ENCODE data around the gene RUNX2.
A peak's percentile ranks its signal among the peaks of the same experiment; 100 is the strongest.
"Not testable (repeated sequence)": the region's sequence is repeated elsewhere in the genome, so short reads cannot be mapped to it uniquely, and the experiment has no call there.

Gene RUNX2

DNA sequence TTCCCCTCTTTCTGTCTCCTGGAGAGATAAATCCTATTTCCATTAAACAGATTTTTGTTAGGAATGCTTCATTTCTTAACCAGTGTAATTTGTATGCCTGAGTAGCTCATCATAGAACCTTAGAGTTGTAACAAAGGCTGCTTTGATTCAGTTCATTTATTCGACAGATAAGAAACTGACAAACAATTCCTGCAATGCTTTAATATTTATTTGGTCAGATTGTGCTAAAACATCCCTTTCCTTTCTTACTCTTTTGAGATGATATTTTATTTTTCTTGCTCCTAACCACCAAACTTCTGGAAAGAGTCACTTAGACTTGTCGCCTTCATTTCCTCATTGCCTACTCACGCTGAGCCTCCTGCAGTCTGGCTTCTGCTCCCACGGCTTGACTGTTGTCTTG, 138.6 kb downstream of the RUNX2 start (continued):
- TF ChIP-seq, protein P1, sequence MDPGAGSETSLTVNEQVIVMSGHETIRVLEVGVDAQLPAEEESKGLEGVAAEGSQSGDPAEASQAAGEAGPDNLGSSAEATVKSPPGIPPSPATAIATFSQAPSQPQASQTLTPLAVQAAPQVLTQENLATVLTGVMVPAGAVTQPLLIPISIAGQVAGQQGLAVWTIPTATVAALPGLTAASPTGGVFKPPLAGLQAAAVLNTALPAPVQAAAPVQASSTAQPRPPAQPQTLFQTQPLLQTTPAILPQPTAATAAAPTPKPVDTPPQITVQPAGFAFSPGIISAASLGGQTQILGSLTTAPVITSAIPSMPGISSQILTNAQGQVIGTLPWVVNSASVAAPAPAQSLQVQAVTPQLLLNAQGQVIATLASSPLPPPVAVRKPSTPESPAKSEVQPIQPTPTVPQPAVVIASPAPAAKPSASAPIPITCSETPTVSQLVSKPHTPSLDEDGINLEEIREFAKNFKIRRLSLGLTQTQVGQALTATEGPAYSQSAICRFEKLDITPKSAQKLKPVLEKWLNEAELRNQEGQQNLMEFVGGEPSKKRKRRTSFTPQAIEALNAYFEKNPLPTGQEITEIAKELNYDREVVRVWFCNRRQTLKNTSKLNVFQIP (CRISPR knock-in tag; IDR thresholded peaks at IDR 0.05; ENCODE audit: borderline replicate concordance, low read depth): no peak
- TF ChIP-seq, protein P2, sequence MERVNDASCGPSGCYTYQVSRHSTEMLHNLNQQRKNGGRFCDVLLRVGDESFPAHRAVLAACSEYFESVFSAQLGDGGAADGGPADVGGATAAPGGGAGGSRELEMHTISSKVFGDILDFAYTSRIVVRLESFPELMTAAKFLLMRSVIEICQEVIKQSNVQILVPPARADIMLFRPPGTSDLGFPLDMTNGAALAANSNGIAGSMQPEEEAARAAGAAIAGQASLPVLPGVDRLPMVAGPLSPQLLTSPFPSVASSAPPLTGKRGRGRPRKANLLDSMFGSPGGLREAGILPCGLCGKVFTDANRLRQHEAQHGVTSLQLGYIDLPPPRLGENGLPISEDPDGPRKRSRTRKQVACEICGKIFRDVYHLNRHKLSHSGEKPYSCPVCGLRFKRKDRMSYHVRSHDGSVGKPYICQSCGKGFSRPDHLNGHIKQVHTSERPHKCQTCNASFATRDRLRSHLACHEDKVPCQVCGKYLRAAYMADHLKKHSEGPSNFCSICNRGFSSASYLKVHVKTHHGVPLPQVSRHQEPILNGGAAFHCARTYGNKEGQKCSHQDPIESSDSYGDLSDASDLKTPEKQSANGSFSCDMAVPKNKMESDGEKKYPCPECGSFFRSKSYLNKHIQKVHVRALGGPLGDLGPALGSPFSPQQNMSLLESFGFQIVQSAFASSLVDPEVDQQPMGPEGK (CRISPR knock-in tag; IDR thresholded peaks at IDR 0.05; ENCODE audit: borderline replicate concordance): no peak
- TF ChIP-seq ZFP3 (CRISPR knock-in tag; IDR thresholded peaks at IDR 0.05) (no peak), GLIS3 (CRISPR knock-in tag; IDR thresholded peaks at IDR 0.05) (no peak), PPARA (CRISPR knock-in tag; IDR thresholded peaks at IDR 0.05; ENCODE audit: borderline replicate concordance) (no peak)

DNA sequence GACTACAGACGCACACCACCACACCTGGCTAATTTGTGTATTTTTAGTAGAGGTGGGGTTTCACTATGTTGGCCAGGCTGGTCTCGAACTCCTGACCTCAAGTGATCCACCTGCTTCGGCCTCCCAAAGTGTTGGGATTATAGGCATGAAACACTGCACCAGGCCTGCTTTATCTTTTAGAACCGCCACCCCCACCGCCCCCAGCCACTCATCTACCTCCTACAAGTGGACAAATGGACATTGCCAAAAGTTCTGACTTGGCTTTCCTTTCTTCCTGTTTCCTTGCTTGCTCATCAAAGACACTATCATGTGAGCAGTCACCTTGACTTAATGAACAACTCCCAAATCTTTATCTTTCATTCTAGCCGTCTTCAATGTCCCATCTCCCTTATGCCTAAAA, 139.3 kb downstream of the RUNX2 start:
- ATAC-seq: not testable (repeated sequence)

DNA sequence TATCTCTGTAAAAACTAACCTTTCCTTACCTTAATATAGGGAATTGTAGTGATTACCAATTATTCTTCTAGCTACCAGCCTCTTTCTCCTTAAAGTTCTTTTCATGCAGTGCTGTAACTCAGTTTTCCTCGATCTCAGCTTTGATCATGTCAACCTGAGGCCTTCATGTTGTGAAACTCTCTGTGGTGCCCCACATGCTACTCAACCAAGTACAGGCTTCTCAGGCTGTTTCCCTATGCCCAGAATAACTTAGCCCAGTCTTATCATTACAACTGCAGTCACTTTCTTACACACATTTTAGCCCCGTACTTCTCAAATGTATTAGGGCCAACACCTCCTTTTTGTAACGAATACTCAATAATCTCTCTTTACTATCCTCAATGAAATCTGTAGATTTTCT, 139.7 kb downstream of the RUNX2 start:
- no peak for TF ChIP-seq ZNF70 (CRISPR knock-in tag; IDR thresholded peaks at IDR 0.05)
- TF ChIP-seq ZNF8 (CRISPR knock-in tag; IDR thresholded peaks at IDR 0.05): no peak
- TF ChIP-seq RARB (CRISPR knock-in tag; IDR thresholded peaks at IDR 0.05): no peak
- no peak for TF ChIP-seq ISL1 (CRISPR knock-in tag; IDR thresholded peaks at IDR 0.05)
- TF ChIP-seq ZFP30 (CRISPR knock-in tag; IDR thresholded peaks at IDR 0.05): no peak
- no peak for TF ChIP-seq ZC3H10 (CRISPR knock-in tag; IDR thresholded peaks at IDR 0.05)
- TF ChIP-seq CSDC2 (CRISPR knock-in tag; IDR thresholded peaks at IDR 0.05): no peak
- TF ChIP-seq OSR1 (CRISPR knock-in tag; IDR thresholded peaks at IDR 0.05): no peak
- TF ChIP-seq TCF4 (CRISPR knock-in tag; IDR thresholded peaks at IDR 0.05; ENCODE audit: borderline replicate concordance): no peak
- TF ChIP-seq ZFP3 (CRISPR knock-in tag; IDR thresholded peaks at IDR 0.05): no peak
- no peak for TF ChIP-seq SNAI2 (CRISPR knock-in tag; IDR thresholded peaks at IDR 0.05)
- TF ChIP-seq TOX (CRISPR knock-in tag; IDR thresholded peaks at IDR 0.05; ENCODE audit: borderline replicate concordance): no peak
- ATAC-seq: no peak

DNA sequence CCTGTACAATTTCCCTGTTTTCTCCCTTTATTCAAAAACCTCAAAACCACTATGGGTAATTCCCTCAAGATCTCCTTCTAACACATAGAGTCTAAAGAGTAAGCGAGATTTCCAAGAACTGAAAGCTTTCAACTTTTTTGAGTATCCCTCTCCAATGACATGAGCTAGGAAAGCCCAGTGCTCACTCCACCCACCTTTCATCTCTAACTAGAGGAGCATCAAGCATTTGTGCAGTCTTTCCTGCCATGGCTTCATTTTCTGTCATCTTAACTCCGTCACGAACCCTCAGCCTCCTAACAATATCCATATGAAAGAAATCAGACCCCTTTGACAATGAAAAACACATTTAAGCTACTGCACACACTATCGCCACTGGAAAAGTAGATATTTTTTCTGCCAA, 141.5 kb downstream of the RUNX2 start:
- TF ChIP-seq, protein P1 (CRISPR knock-in tag; IDR thresholded peaks at IDR 0.05; ENCODE audit: borderline replicate concordance, low read depth): no peak
- TF ChIP-seq ZC3H10 (CRISPR knock-in tag; IDR thresholded peaks at IDR 0.05) (no peak), ZNF70 (CRISPR knock-in tag; IDR thresholded peaks at IDR 0.05) (no peak), ZNF8 (CRISPR knock-in tag; IDR thresholded peaks at IDR 0.05) (no peak), TOX (CRISPR knock-in tag; IDR thresholded peaks at IDR 0.05; ENCODE audit: borderline replicate concordance) (no peak), ISL1 (CRISPR knock-in tag; IDR thresholded peaks at IDR 0.05) (no peak), CSRNP3 (CRISPR knock-in tag; IDR thresholded peaks at IDR 0.05) (no peak), TSHZ2 (CRISPR knock-in tag; IDR thresholded peaks at IDR 0.05) (no peak), ESRRG (CRISPR knock-in tag; IDR thresholded peaks at IDR 0.05) (no peak)
- ATAC-seq: peak; percentile 75
